SK-N-SH treated with all-trans-retinoic acid at 6 μM for 48 hours (cell line): ENCODE data around the gene UBB.

Experiments
- ATAC-seq: fragments of 200-7000 bp; cut with Tn5 transposase; 3 replicates; pipeline ENCODE4 v1.9.1; 2020; ENCODE audit warnings: mild to moderate bottlenecking, moderate library complexity
- ARNTL ChIP-seq: fragments of 450-650 bp; formaldehyde crosslinking; IDR thresholded peaks from 2 replicates; pipeline ENCODE4 v1.5.0; 2020; ENCODE audit warnings: low read depth, mild to moderate bottlenecking, moderate library complexity, borderline replicate concordance
- BACH2 ChIP-seq: fragments of 250-450 bp; sonication (Bioruptor Pico); IDR thresholded peaks from 2 replicates; pipeline ENCODE4 v1.9.0; 2021; ENCODE audit warnings: mild to moderate bottlenecking, borderline replicate concordance
- CSDC2 ChIP-seq: fragments of 250-450 bp; sonication (Bioruptor Pico); IDR thresholded peaks from 2 replicates; pipeline ENCODE4 v1.5.0; 2020; ENCODE audit warnings: mild to moderate bottlenecking, moderate library complexity
- ESRRG ChIP-seq: fragments of 250-450 bp; sonication (Bioruptor Pico); IDR thresholded peaks from 2 replicates; pipeline ENCODE4 v1.6.1; 2021; ENCODE audit warnings: mild to moderate bottlenecking
- GLIS3 ChIP-seq: fragments of 250-450 bp; sonication (Bioruptor Pico); IDR thresholded peaks from 2 replicates; pipeline ENCODE4 v1.5.0; 2020; ENCODE audit warnings: mild to moderate bottlenecking, moderate library complexity
- OSR1 ChIP-seq: fragments of 250-450 bp; sonication (Bioruptor Pico); IDR thresholded peaks from 2 replicates; pipeline ENCODE4 v1.8.0; 2022; ENCODE audit warnings: moderate library complexity, mild to moderate bottlenecking, inconsistent platforms
- PPARA ChIP-seq: fragments of 250-450 bp; sonication (Bioruptor Pico); IDR thresholded peaks from 2 replicates; pipeline ENCODE4 v1.5.0; 2020; ENCODE audit warnings: mild to moderate bottlenecking, borderline replicate concordance
- RARB ChIP-seq: fragments of 250-450 bp; sonication (Bioruptor Pico); IDR thresholded peaks from 2 replicates; pipeline ENCODE4 v1.8.0; 2021; ENCODE audit warnings: mild to moderate bottlenecking, moderate library complexity
- SNAI2 ChIP-seq: fragments of 250-450 bp; sonication (Bioruptor Pico); IDR thresholded peaks from 2 replicates; pipeline ENCODE4 v1.5.0; 2020; ENCODE audit warnings: mild to moderate bottlenecking, moderate library complexity
- TCF4 ChIP-seq: fragments of 250-450 bp; sonication (Bioruptor Pico); IDR thresholded peaks from 2 replicates; pipeline ENCODE4 v1.8.0; 2021; ENCODE audit warnings: mild to moderate bottlenecking, moderate library complexity, borderline replicate concordance
- TOX ChIP-seq: fragments of 250-450 bp; sonication (Bioruptor Pico); IDR thresholded peaks from 2 replicates; pipeline ENCODE4 v1.8.0; 2021; ENCODE audit warnings: mild to moderate bottlenecking, moderate library complexity, borderline replicate concordance
- ZC3H10 ChIP-seq: fragments of 250-450 bp; sonication (Bioruptor Pico); IDR thresholded peaks from 2 replicates; pipeline ENCODE4 v1.5.1; 2021; ENCODE audit warnings: mild to moderate bottlenecking, moderate library complexity
- ZFP3 ChIP-seq: fragments of 250-450 bp; sonication (Bioruptor Pico); IDR thresholded peaks from 2 replicates; pipeline ENCODE4 v1.5.0; 2020; ENCODE audit warnings: mild to moderate bottlenecking, moderate library complexity
- ZFP30 ChIP-seq: fragments of 450-650 bp; formaldehyde crosslinking; IDR thresholded peaks from 2 replicates; pipeline ENCODE4 v1.5.0; 2022; ENCODE audit warnings: mild to moderate bottlenecking, moderate library complexity
- ZNF565 ChIP-seq: fragments of 450-650 bp; formaldehyde crosslinking; conservative IDR thresholded peaks from 2 replicates; pipeline ENCODE4 v1.5.0; 2020; ENCODE audit warnings: low read depth, mild to moderate bottlenecking, moderate library complexity
- ZNF70 ChIP-seq: fragments of 450-650 bp; formaldehyde crosslinking; IDR thresholded peaks from 2 replicates; pipeline ENCODE4 v1.5.0; 2020; ENCODE audit warnings: mild to moderate bottlenecking, moderate library complexity
- ZNF8 ChIP-seq: fragments of 450-650 bp; formaldehyde crosslinking; IDR thresholded peaks from 2 replicates; pipeline ENCODE4 v1.5.0; 2020; ENCODE audit warnings: mild to moderate bottlenecking, moderate library complexity
- TF ChIP-seq, protein P1 (sequence below): fragments of 250-450 bp; sonication (Bioruptor Pico); IDR thresholded peaks from 2 replicates; pipeline ENCODE4 v1.5.0; 2020; ENCODE audit warnings: mild to moderate bottlenecking, moderate library complexity
- TF ChIP-seq, protein P2 (sequence below): fragments of 250-450 bp; sonication (Bioruptor Pico); IDR thresholded peaks from 2 replicates; pipeline ENCODE4 v1.5.1; 2021; ENCODE audit warnings: mild to moderate bottlenecking, moderate library complexity
- TF ChIP-seq, protein P3 (sequence below): fragments of 250-450 bp; sonication (Bioruptor Pico); IDR thresholded peaks from 2 replicates; pipeline ENCODE4 v1.5.1; 2020; ENCODE audit warnings: low read depth, mild to moderate bottlenecking, moderate library complexity
- TF ChIP-seq, protein P4 (sequence below): fragments of 250-450 bp; sonication (Bioruptor Pico); IDR thresholded peaks from 2 replicates; pipeline ENCODE4 v1.8.0; 2020; ENCODE audit warnings: mild to moderate bottlenecking, moderate library complexity, borderline replicate concordance
- TF ChIP-seq, protein P5 (sequence below): fragments of 250-450 bp; sonication (Bioruptor Pico); IDR thresholded peaks from 2 replicates; pipeline ENCODE4 v1.8.0; 2021; ENCODE audit warnings: low read depth, mild to moderate bottlenecking, moderate library complexity, borderline replicate concordance

UBB gene

DNA sequence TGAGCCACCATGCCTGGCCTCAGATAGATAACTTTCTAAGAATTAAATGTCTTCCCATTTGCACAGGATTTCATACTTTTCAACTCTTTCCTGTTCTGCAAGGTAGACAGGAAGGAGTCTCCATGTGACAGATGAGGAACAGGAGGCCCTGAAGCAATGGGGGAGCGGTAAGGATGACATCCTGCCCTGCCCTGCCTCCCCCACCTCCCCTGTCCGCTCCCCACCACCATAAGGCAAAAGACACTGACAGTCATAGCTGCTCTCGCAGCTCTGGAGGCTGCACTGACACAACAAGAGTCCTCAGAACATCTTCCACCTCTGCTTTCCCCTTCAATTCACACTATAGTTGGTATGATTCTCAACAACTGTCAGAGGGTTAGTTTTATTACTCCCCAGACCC lies 37.3 kb upstream of the UBB start:
- TF ChIP-seq ZFP3 (no peak), ZFP30 (CRISPR knock-in tag) (no peak), ZNF70 (no peak), RARB (CRISPR knock-in tag) (no peak), PPARA (CRISPR knock-in tag) (no peak), ZC3H10 (CRISPR knock-in tag) (no peak), SNAI2 (CRISPR knock-in tag) (no peak), ZNF8 (CRISPR knock-in tag) (no peak), TCF4 (CRISPR knock-in tag) (no peak), TOX (CRISPR knock-in tag) (no peak)
- TF ChIP-seq, protein P1, sequence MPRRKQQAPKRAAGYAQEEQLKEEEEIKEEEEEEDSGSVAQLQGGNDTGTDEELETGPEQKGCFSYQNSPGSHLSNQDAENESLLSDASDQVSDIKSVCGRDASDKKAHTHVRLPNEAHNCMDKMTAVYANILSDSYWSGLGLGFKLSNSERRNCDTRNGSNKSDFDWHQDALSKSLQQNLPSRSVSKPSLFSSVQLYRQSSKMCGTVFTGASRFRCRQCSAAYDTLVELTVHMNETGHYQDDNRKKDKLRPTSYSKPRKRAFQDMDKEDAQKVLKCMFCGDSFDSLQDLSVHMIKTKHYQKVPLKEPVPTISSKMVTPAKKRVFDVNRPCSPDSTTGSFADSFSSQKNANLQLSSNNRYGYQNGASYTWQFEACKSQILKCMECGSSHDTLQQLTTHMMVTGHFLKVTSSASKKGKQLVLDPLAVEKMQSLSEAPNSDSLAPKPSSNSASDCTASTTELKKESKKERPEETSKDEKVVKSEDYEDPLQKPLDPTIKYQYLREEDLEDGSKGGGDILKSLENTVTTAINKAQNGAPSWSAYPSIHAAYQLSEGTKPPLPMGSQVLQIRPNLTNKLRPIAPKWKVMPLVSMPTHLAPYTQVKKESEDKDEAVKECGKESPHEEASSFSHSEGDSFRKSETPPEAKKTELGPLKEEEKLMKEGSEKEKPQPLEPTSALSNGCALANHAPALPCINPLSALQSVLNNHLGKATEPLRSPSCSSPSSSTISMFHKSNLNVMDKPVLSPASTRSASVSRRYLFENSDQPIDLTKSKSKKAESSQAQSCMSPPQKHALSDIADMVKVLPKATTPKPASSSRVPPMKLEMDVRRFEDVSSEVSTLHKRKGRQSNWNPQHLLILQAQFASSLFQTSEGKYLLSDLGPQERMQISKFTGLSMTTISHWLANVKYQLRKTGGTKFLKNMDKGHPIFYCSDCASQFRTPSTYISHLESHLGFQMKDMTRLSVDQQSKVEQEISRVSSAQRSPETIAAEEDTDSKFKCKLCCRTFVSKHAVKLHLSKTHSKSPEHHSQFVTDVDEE (CRISPR knock-in tag) = no peak
- TF ChIP-seq, protein P2, sequence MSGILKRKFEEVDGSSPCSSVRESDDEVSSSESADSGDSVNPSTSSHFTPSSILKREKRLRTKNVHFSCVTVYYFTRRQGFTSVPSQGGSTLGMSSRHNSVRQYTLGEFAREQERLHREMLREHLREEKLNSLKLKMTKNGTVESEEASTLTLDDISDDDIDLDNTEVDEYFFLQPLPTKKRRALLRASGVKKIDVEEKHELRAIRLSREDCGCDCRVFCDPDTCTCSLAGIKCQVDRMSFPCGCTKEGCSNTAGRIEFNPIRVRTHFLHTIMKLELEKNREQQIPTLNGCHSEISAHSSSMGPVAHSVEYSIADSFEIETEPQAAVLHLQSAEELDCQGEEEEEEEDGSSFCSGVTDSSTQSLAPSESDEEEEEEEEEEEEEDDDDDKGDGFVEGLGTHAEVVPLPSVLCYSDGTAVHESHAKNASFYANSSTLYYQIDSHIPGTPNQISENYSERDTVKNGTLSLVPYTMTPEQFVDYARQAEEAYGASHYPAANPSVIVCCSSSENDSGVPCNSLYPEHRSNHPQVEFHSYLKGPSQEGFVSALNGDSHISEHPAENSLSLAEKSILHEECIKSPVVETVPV (CRISPR knock-in tag) = no peak
- TF ChIP-seq, protein P3, sequence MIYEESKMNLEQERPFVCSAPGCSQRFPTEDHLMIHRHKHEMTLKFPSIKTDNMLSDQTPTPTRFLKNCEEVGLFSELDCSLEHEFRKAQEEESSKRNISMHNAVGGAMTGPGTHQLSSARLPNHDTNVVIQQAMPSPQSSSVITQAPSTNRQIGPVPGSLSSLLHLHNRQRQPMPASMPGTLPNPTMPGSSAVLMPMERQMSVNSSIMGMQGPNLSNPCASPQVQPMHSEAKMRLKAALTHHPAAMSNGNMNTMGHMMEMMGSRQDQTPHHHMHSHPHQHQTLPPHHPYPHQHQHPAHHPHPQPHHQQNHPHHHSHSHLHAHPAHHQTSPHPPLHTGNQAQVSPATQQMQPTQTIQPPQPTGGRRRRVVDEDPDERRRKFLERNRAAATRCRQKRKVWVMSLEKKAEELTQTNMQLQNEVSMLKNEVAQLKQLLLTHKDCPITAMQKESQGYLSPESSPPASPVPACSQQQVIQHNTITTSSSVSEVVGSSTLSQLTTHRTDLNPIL (CRISPR knock-in tag) = no peak
- TF ChIP-seq, protein P4, sequence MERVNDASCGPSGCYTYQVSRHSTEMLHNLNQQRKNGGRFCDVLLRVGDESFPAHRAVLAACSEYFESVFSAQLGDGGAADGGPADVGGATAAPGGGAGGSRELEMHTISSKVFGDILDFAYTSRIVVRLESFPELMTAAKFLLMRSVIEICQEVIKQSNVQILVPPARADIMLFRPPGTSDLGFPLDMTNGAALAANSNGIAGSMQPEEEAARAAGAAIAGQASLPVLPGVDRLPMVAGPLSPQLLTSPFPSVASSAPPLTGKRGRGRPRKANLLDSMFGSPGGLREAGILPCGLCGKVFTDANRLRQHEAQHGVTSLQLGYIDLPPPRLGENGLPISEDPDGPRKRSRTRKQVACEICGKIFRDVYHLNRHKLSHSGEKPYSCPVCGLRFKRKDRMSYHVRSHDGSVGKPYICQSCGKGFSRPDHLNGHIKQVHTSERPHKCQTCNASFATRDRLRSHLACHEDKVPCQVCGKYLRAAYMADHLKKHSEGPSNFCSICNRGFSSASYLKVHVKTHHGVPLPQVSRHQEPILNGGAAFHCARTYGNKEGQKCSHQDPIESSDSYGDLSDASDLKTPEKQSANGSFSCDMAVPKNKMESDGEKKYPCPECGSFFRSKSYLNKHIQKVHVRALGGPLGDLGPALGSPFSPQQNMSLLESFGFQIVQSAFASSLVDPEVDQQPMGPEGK (CRISPR knock-in tag) = no peak
- ATAC-seq = no peak

DNA sequence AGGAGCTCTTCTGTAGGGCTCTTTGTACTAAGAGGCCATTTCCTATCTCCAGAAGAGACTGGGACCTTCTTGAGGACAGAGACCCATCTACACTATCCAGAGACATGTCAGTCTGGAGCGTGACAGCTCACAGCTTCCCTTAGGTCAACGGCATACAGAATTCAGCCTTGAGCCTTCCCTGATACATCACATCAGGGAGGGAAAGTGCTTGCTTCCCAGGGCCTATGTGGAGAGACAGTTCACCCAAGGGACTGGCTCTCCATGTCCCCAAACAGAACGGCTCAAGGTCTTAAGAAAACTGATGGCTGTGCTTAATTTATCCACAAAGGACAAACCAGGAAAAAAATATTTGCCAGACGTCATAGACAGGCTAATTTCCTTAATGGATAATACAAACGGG lies 35.3 kb upstream of the UBB start:
- ATAC-seq = no peak
- no peak for TF ChIP-seq CSDC2 (CRISPR knock-in tag)
- TF ChIP-seq, protein P4 (CRISPR knock-in tag) = no peak
- no peak for TF ChIP-seq GLIS3 (CRISPR knock-in tag)
- TF ChIP-seq ARNTL (CRISPR knock-in tag) = no peak
- TF ChIP-seq, protein P3 (CRISPR knock-in tag) = no peak
- TF ChIP-seq ZNF565 (CRISPR knock-in tag) = no peak
- no peak for TF ChIP-seq ZNF8 (CRISPR knock-in tag)
- TF ChIP-seq, protein P5, sequence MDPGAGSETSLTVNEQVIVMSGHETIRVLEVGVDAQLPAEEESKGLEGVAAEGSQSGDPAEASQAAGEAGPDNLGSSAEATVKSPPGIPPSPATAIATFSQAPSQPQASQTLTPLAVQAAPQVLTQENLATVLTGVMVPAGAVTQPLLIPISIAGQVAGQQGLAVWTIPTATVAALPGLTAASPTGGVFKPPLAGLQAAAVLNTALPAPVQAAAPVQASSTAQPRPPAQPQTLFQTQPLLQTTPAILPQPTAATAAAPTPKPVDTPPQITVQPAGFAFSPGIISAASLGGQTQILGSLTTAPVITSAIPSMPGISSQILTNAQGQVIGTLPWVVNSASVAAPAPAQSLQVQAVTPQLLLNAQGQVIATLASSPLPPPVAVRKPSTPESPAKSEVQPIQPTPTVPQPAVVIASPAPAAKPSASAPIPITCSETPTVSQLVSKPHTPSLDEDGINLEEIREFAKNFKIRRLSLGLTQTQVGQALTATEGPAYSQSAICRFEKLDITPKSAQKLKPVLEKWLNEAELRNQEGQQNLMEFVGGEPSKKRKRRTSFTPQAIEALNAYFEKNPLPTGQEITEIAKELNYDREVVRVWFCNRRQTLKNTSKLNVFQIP (CRISPR knock-in tag) = no peak
- TF ChIP-seq, protein P2 (CRISPR knock-in tag) = no peak
- no peak for TF ChIP-seq SNAI2 (CRISPR knock-in tag)
- TF ChIP-seq ZFP30 (CRISPR knock-in tag) = no peak
- TF ChIP-seq TCF4 (CRISPR knock-in tag) = no peak
- no peak for TF ChIP-seq ZC3H10 (CRISPR knock-in tag)
- no peak for TF ChIP-seq ZNF70
- TF ChIP-seq RARB (CRISPR knock-in tag) = no peak
- no peak for TF ChIP-seq BACH2
- TF ChIP-seq OSR1 (CRISPR knock-in tag) = no peak
- TF ChIP-seq ESRRG (CRISPR knock-in tag) = no peak
- TF ChIP-seq TOX (CRISPR knock-in tag) = no peak
- no peak for TF ChIP-seq PPARA (CRISPR knock-in tag)
